A549 (cell line): Measurements from ENCODE around the gene SSBP3. TPM values are rescaled to one million over a fixed set of nuclear protein-coding genes. Genes with fewer than 3 reads are reported as not detected.

Experiments used
- ATAC-seq, 2 experiments: fragments of 200-7000 bp in 1 of 2; fragments of >200 bp in 1 of 2; cut with Nextera tagmentation in 1 of 2; cut with Tn5 transposase in 1 of 2; 3 replicates each; pipeline versions ENCODE4 v1.8.0 to v1.9.1; 2018 to 2020; ENCODE audit warnings: mild to moderate bottlenecking in 1 of 2, moderate library complexity in 1 of 2
- CTCF ChIA-PET: fragments of 300-600 bp; sonication (Branson Sonifier 250); formaldehyde crosslinking; extraction: SDS; loops from one replicate; lab custom pipeline; 2021; ENCODE audit warnings: antibody characterized with exemption, inconsistent platforms; lab: Yijun Ruan, JAX
- POLR2A ChIA-PET: fragments of 350-600 bp; formaldehyde crosslinking; extraction: SDS; loops from one replicate; lab custom pipeline; 2021; ENCODE audit warnings: antibody characterized with exemption, inconsistent platforms; lab: Yijun Ruan, JAX
- DNase-seq, 2 experiments: peaks; one replicate each; pipeline versions ENCODE4 v3.0.0 to v3.0.0-alpha.2; 2011 to 2016; ENCODE audit warnings: low read depth in 1 of 2, low spot score in 1 of 2
- FAIRE-seq: peaks from 2 replicates; lab custom pipeline; 2011; peaks lifted over from hg19 to GRCh38; lab: Jason Lieb, UNC
- H3K27ac ChIP-seq, 2 experiments: fragments of >200 bp; sonication (Bioruptor Twin); formaldehyde crosslinking; 3 replicates each; pipeline ENCODE4 v1.5.1; 2016 to 2017
- H3K4me1 ChIP-seq: fragments of >200 bp; sonication (Bioruptor Twin); formaldehyde crosslinking; 3 replicates; pipeline ENCODE4 v1.6.1; 2016
- H3K4me2 ChIP-seq: fragments of >200 bp; sonication (Bioruptor Twin); formaldehyde crosslinking; 3 replicates; pipeline ENCODE4 v1.6.1; 2016
- H3K4me3 ChIP-seq: fragments of >200 bp; sonication (Bioruptor Twin); formaldehyde crosslinking; 3 replicates; pipeline ENCODE4 v1.5.1; 2016
- H3K9me3 ChIP-seq: fragments of >200 bp; sonication (Bioruptor Twin); formaldehyde crosslinking; 3 replicates; pipeline ENCODE4 v1.6.1; 2016
- CEBPB ChIP-seq, 2 experiments: fragments of >200 bp in 1 of 2; sonication (Bioruptor Twin) in 1 of 2; formaldehyde crosslinking in 1 of 2; IDR thresholded peaks; 2 replicates each; pipeline ENCODE4 v1.6.1; 2012 to 2016
- EHMT2 ChIP-seq: fragments of 200-600 bp; sonication (generic); IDR thresholded peaks from 2 replicates; pipeline ENCODE4 v1.6.1; 2016; ENCODE audit warnings: antibody characterized with exemption, low read depth, mild to moderate bottlenecking, moderate library complexity
- FOSL2 ChIP-seq, 2 experiments: fragments of 450-650 bp in 1 of 2; fragments of >200 bp in 1 of 2; sonication (Bioruptor Twin) in 1 of 2; formaldehyde crosslinking; IDR thresholded peaks; 2 replicates each; pipeline versions ENCODE4 v1.5.0 to v1.6.1; 2016 to 2020; ENCODE audit warnings: mild to moderate bottlenecking in 1 of 2, moderate library complexity in 1 of 2
- MYC ChIP-seq: IDR thresholded peaks from 2 replicates; pipeline ENCODE4 v1.6.1; 2012; ENCODE audit warnings: mild to moderate bottlenecking, inconsistent platforms, low read length, improper control_type of control experiment, borderline replicate concordance
- NR3C1 ChIP-seq: fragments of >200 bp; sonication (Bioruptor Twin); formaldehyde crosslinking; IDR thresholded peaks from 3 replicates; pipeline ENCODE4 v1.6.1; 2017
- ZC3H11A ChIP-seq: fragments of 450-650 bp; IDR thresholded peaks from 2 replicates; pipeline ENCODE4 v1.6.1; 2014; ENCODE audit warnings: antibody characterized with exemption, mild to moderate bottlenecking
- ZSCAN20 ChIP-seq: fragments of 250-450 bp; sonication (Bioruptor Pico); IDR thresholded peaks from 2 replicates; pipeline ENCODE4 v1.8.0; 2022; ENCODE audit warnings: mild to moderate bottlenecking, moderate library complexity
- WGBS: methylation state at CpG from one replicate; pipeline ENCODE4 v1.1.6; 2017; ENCODE audit errors: missing lambda C conversion rate; 5-methylcytosine and 5-hydroxymethylcytosine counted together
- polyA plus RNA-seq, 4 experiments: library from polyadenylated mRNA; depleted of rRNA in 3 of 4; stranded (reverse); fragments of >200 nt; fragmentation: RNase III in 1 of 4; extraction: RNeasy Plus Mini Kit Qiagen cat#74134 plus additional on column Dnase treatment in 1 of 4; gene quantifications; 2 replicates in 3 of 4; 3 replicates in 1 of 4; pipeline ENCODE4 v1.2.3, GENCODE V29; 2011 to 2017
- TF ChIP-seq, protein P1 (sequence below): fragments of 150-350 bp; IDR thresholded peaks from 2 replicates; pipeline ENCODE4 v1.6.1; 2014; ENCODE audit warnings: low read depth, mild to moderate bottlenecking, low read length
- TF ChIP-seq, protein P2 (sequence below): fragments of >200 bp; sonication (Bioruptor Twin); formaldehyde crosslinking; IDR thresholded peaks from 3 replicates; pipeline ENCODE4 v1.5.1; 2016
- TF ChIP-seq, protein P3 (sequence below): fragments of 450-650 bp; IDR thresholded peaks from 2 replicates; pipeline ENCODE4 v1.6.1; 2014; ENCODE audit warnings: antibody characterized with exemption
- TF ChIP-seq, protein P4 (sequence below): fragments of 250-450 bp; sonication (Bioruptor Pico); IDR thresholded peaks from 2 replicates; pipeline ENCODE4 v1.5.0; 2020; ENCODE audit warnings: low read depth, mild to moderate bottlenecking, moderate library complexity
- TF ChIP-seq, protein P5 (sequence below): fragments of 250-450 bp; sonication (Bioruptor Pico); IDR thresholded peaks from 2 replicates; pipeline ENCODE4 v1.5.0; 2021; ENCODE audit warnings: mild to moderate bottlenecking, moderate library complexity, borderline replicate concordance
- TF ChIP-seq, protein P6 (sequence below): fragments of 200-600 bp; sonication (generic); IDR thresholded peaks from 2 replicates; pipeline ENCODE4 v1.6.1; 2016; ENCODE audit warnings: antibody characterized with exemption, mild to moderate bottlenecking, moderate library complexity
- TF ChIP-seq, protein P7 (sequence below): IDR thresholded peaks from 2 replicates; pipeline ENCODE4 v1.6.1; 2012

The SSBP3 gene
- polyA plus RNA-seq, 2 of the 4 experiments (the other 2 are of a cell fraction), result 7.2 to 9.1 TPM

DNA sequence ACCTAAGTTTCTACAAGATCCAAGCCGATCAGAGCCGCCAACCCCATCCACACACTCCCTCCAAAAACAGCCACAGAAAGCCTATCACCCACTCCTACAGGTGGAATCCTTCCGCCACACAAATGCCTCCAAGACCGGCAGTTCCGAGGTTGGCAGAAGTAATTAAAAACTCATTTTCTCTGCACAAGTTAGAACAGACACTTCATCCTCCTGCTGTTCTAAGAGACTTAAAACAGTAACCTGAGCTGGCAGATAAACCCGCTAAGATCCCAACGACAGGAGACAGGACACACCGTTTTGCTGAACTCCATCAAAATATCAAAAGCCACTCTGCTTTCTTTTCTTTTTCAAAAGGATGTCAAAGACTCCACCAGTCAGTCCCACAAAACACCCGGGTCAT, 2.8 kb downstream of the SSBP3 start (continued):
- TF ChIP-seq, protein P1, sequence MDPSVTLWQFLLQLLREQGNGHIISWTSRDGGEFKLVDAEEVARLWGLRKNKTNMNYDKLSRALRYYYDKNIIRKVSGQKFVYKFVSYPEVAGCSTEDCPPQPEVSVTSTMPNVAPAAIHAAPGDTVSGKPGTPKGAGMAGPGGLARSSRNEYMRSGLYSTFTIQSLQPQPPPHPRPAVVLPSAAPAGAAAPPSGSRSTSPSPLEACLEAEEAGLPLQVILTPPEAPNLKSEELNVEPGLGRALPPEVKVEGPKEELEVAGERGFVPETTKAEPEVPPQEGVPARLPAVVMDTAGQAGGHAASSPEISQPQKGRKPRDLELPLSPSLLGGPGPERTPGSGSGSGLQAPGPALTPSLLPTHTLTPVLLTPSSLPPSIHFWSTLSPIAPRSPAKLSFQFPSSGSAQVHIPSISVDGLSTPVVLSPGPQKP, result no peak
- TF ChIP-seq FOSL2 (IDR thresholded peaks at IDR 0.05), result no peak
- no peak for TF ChIP-seq FOSL2 (CRISPR knock-in tag; IDR thresholded peaks at IDR 0.05)
- TF ChIP-seq, protein P2, sequence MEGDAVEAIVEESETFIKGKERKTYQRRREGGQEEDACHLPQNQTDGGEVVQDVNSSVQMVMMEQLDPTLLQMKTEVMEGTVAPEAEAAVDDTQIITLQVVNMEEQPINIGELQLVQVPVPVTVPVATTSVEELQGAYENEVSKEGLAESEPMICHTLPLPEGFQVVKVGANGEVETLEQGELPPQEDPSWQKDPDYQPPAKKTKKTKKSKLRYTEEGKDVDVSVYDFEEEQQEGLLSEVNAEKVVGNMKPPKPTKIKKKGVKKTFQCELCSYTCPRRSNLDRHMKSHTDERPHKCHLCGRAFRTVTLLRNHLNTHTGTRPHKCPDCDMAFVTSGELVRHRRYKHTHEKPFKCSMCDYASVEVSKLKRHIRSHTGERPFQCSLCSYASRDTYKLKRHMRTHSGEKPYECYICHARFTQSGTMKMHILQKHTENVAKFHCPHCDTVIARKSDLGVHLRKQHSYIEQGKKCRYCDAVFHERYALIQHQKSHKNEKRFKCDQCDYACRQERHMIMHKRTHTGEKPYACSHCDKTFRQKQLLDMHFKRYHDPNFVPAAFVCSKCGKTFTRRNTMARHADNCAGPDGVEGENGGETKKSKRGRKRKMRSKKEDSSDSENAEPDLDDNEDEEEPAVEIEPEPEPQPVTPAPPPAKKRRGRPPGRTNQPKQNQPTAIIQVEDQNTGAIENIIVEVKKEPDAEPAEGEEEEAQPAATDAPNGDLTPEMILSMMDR, result no peak
- TF ChIP-seq ZC3H11A, result no peak

DNA sequence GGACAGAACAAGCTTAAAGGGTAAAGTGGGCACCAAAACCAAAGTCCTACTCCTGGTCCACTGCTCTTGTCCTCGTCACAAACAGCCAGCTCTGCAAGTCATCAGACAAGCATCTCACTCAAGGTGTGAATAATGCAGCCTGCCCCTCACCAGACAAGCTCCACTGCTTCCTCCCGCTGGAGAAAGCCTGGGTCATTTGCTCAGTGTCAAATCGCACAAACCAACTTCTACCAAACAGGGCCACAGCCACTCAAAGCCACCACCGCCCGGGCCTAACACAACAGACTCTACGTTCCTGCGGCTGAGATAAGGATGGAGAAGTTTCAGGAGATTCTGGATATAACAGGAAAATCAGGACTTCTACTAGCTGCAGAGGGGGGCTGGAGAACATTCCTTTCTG, 3.3 kb downstream of the SSBP3 start:
- FAIRE-seq, result no peak

More for the DNA sequence above, 3.3 kb downstream of the SSBP3 start:
- peaks cover 2% of the 10 kb centered on the region for H3K4me1 ChIP-seq
- ATAC-seq, result no peak
- H3K9me3 ChIP-seq, result no peaks in the 10 kb centered on the region
- POLR2A ChIA-PET, result no interaction called here
- CTCF ChIA-PET, result no interaction called here
- no peak overlapping the region for H3K4me3 ChIP-seq
- 79% methylated on average over 7 of the region's 7 CpGs for WGBS
- DNase-seq, result no peak
- no peak overlapping the region for H3K27ac ChIP-seq
- TF ChIP-seq CEBPB (IDR thresholded peaks at IDR 0.05), result no peak
- TF ChIP-seq ZC3H11A, result no peak
- TF ChIP-seq, protein P2, result no peak
- TF ChIP-seq, protein P3, sequence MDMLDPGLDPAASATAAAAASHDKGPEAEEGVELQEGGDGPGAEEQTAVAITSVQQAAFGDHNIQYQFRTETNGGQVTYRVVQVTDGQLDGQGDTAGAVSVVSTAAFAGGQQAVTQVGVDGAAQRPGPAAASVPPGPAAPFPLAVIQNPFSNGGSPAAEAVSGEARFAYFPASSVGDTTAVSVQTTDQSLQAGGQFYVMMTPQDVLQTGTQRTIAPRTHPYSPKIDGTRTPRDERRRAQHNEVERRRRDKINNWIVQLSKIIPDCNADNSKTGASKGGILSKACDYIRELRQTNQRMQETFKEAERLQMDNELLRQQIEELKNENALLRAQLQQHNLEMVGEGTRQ, result no peak
- TF ChIP-seq, protein P4, sequence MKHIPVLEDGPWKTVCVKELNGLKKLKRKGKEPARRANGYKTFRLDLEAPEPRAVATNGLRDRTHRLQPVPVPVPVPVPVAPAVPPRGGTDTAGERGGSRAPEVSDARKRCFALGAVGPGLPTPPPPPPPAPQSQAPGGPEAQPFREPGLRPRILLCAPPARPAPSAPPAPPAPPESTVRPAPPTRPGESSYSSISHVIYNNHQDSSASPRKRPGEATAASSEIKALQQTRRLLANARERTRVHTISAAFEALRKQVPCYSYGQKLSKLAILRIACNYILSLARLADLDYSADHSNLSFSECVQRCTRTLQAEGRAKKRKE (CRISPR knock-in tag), result no peak
- TF ChIP-seq, protein P5, sequence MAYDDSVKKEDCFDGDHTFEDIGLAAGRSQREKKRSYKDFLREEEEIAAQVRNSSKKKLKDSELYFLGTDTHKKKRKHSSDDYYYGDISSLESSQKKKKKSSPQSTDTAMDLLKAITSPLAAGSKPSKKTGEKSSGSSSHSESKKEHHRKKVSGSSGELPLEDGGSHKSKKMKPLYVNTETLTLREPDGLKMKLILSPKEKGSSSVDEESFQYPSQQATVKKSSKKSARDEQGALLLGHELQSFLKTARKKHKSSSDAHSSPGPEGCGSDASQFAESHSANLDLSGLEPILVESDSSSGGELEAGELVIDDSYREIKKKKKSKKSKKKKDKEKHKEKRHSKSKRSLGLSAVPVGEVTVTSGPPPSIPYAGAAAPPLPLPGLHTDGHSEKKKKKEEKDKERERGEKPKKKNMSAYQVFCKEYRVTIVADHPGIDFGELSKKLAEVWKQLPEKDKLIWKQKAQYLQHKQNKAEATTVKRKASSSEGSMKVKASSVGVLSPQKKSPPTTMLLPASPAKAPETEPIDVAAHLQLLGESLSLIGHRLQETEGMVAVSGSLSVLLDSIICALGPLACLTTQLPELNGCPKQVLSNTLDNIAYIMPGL (CRISPR knock-in tag), result no peak
- TF ChIP-seq NR3C1, result no peak
- TF ChIP-seq MYC, result no peak
- TF ChIP-seq, protein P6, sequence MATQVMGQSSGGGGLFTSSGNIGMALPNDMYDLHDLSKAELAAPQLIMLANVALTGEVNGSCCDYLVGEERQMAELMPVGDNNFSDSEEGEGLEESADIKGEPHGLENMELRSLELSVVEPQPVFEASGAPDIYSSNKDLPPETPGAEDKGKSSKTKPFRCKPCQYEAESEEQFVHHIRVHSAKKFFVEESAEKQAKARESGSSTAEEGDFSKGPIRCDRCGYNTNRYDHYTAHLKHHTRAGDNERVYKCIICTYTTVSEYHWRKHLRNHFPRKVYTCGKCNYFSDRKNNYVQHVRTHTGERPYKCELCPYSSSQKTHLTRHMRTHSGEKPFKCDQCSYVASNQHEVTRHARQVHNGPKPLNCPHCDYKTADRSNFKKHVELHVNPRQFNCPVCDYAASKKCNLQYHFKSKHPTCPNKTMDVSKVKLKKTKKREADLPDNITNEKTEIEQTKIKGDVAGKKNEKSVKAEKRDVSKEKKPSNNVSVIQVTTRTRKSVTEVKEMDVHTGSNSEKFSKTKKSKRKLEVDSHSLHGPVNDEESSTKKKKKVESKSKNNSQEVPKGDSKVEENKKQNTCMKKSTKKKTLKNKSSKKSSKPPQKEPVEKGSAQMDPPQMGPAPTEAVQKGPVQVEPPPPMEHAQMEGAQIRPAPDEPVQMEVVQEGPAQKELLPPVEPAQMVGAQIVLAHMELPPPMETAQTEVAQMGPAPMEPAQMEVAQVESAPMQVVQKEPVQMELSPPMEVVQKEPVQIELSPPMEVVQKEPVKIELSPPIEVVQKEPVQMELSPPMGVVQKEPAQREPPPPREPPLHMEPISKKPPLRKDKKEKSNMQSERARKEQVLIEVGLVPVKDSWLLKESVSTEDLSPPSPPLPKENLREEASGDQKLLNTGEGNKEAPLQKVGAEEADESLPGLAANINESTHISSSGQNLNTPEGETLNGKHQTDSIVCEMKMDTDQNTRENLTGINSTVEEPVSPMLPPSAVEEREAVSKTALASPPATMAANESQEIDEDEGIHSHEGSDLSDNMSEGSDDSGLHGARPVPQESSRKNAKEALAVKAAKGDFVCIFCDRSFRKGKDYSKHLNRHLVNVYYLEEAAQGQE, result no peak
- TF ChIP-seq, protein P7, sequence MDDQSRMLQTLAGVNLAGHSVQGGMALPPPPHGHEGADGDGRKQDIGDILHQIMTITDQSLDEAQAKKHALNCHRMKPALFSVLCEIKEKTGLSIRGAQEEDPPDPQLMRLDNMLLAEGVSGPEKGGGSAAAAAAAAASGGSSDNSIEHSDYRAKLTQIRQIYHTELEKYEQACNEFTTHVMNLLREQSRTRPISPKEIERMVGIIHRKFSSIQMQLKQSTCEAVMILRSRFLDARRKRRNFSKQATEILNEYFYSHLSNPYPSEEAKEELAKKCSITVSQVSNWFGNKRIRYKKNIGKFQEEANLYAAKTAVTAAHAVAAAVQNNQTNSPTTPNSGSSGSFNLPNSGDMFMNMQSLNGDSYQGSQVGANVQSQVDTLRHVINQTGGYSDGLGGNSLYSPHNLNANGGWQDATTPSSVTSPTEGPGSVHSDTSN, result no peak
- TF ChIP-seq ZSCAN20 (CRISPR knock-in tag), result no peak
- TF ChIP-seq EHMT2, result no peak
- H3K4me2 ChIP-seq, result no peak overlapping the region
